Vagina (tissue), 2 donors: ENCODE results near the gene SZT2. TPM values are rescaled to one million over a fixed set of nuclear protein-coding genes. Genes with fewer than 3 reads are reported as not detected.

Experiments
- DNase-seq, 2 donors: peaks; one replicate each; pipeline ENCODE4 v3.0.0-alpha.2; 2017; ENCODE audit errors: extremely low spot score in 2 of 2
- H3K27ac ChIP-seq: fragments of 200-600 bp; sonication (generic); one replicate; pipeline ENCODE4 v1.5.1; 2019
- H3K27me3 ChIP-seq: fragments of 200-600 bp; sonication (generic); one replicate; pipeline ENCODE4 v1.5.1; 2019
- H3K36me3 ChIP-seq, 2 donors: fragments of 200-600 bp; sonication (generic); one replicate each; pipeline ENCODE4 v1.5.1; 2017 to 2019
- H3K4me1 ChIP-seq: fragments of 200-600 bp; sonication (generic); one replicate; pipeline ENCODE4 v1.5.1; 2019
- H3K4me3 ChIP-seq, 2 donors: fragments of 200-600 bp; sonication (generic); 1 replicate in 1 of 2; 2 replicates in 1 of 2; pipeline ENCODE4 v1.5.1; 2016 to 2019
- H3K9me3 ChIP-seq: fragments of 200-600 bp; sonication (generic); one replicate; pipeline ENCODE4 v1.5.1; 2019
- CTCF ChIP-seq, 3 experiments: fragments of 450-650 bp in 2 of 3; fragments of 200-600 bp in 1 of 3; sonication (generic) in 1 of 3; IDR thresholded peaks; one replicate each; pipeline ENCODE4 v1.5.1; 2017 to 2019; ENCODE audit warnings: antibody characterized with exemption in 3 of 3, mild to moderate bottlenecking in 2 of 3, moderate library complexity in 2 of 3
- POLR2A ChIP-seq, 2 donors: fragments of 450-650 bp; IDR thresholded peaks; one replicate each; pipeline ENCODE4 v1.6.1; 2017; ENCODE audit warnings: antibody characterized with exemption in 2 of 2, mild to moderate bottlenecking in 2 of 2, moderate library complexity in 2 of 2
- POLR2AphosphoS5 ChIP-seq, 2 donors: sonication (generic); formaldehyde crosslinking; IDR thresholded peaks; one replicate each; pipeline ENCODE4 v1.9.0; 2017; ENCODE audit warnings: antibody characterized with exemption in 2 of 2, mild to moderate bottlenecking in 2 of 2, low read depth in 1 of 2; ENCODE audit not compliant: insufficient read depth in 1 of 2
- intact Hi-C: fragments of 100-400 bp; cut with DNase I; formaldehyde crosslinking; loops from one replicate; pipeline ENCODE4 v1.15.1; 2023
- total RNA-seq: library from RNA; depleted of rRNA; stranded (reverse); fragments of >200 nt; gene quantifications from one replicate; pipeline ENCODE4 v1.2.3, GENCODE V29; 2016

The SZT2 gene
- total RNA-seq, 1 donor from 2014 or later, result 42.5 TPM

- H3K9me3 ChIP-seq, result no peaks in the 10 kb centered on the region
- TF ChIP-seq CTCF (IDR thresholded peaks at IDR 0.05) (no peak), POLR2AphosphoS5 (IDR thresholded peaks at IDR 0.05; ENCODE audit: insufficient read depth in 1 of 2, low read depth in 1 of 2) (no peak), POLR2A (IDR thresholded peaks at IDR 0.05) (no peak)
- H3K36me3 ChIP-seq, result peaks cover 0 to 8% of the 10 kb centered on the region in 2 donors
- no peaks in the 10 kb centered on the region for H3K4me1 ChIP-seq
- no peak for DNase-seq
- no peak overlapping the region for H3K27ac ChIP-seq
- no peaks in the 10 kb centered on the region for H3K27me3 ChIP-seq
- no peak overlapping the region for H3K4me3 ChIP-seq
- intact Hi-C loops, result no loop called here
These were observed 11.9 kb upstream of the SZT2 start for GRCh38 chr1:43377831-43378230.

GRCh38 chr1:43379476-43379875 lies 10.2 kb upstream of the SZT2 start:
- intact Hi-C loops, result no loop called here
- Histone ChIP-seq H3K27me3 (no peaks in the 10 kb centered on the region), H3K4me3 (no peak overlapping the region), H3K36me3 (peaks cover 0 to 25% of the 10 kb centered on the region in 2 donors), H3K27ac (no peak overlapping the region), H3K9me3 (no peaks in the 10 kb centered on the region), H3K4me1 (no peaks in the 10 kb centered on the region)
- TF ChIP-seq CTCF (IDR thresholded peaks at IDR 0.05) (no peak), POLR2AphosphoS5 (IDR thresholded peaks at IDR 0.05; ENCODE audit: insufficient read depth in 1 of 2, low read depth in 1 of 2) (no peak), POLR2A (IDR thresholded peaks at IDR 0.05) (no peak)
- DNase-seq, result no peak

GRCh38 chr1:43381612-43382011 lies 8.1 kb upstream of the SZT2 start:
- no peak overlapping the region for H3K27ac ChIP-seq
- DNase-seq, result no peak
- intact Hi-C loops, result no loop called here

GRCh38 chr1:43382027-43382779 lies 7.5 kb upstream of the SZT2 start:
- Histone ChIP-seq H3K4me3 (no peak overlapping the region), H3K4me1 (no peaks in the 10 kb centered on the region), H3K9me3 (no peaks in the 10 kb centered on the region), H3K27me3 (no peaks in the 10 kb centered on the region), H3K36me3 (peaks cover 0 to 50% of the 10 kb centered on the region in 2 donors), H3K27ac (no peak overlapping the region)
- TF ChIP-seq CTCF (IDR thresholded peaks at IDR 0.05), result no peak
- no peak for TF ChIP-seq POLR2A (IDR thresholded peaks at IDR 0.05)
- no peak for TF ChIP-seq POLR2AphosphoS5 (IDR thresholded peaks at IDR 0.05; ENCODE audit: insufficient read depth in 1 of 2, low read depth in 1 of 2)
- DNase-seq, result no peak
- intact Hi-C loops, result no loop called here

More at GRCh38 chr1:43381612-43382011, 8.1 kb upstream of the SZT2 start:
- no peak for TF ChIP-seq POLR2AphosphoS5 (IDR thresholded peaks at IDR 0.05; ENCODE audit: insufficient read depth in 1 of 2, low read depth in 1 of 2)
- TF ChIP-seq POLR2A (IDR thresholded peaks at IDR 0.05), result no peak
- TF ChIP-seq CTCF (IDR thresholded peaks at IDR 0.05), result no peak
- Histone ChIP-seq H3K36me3 (peaks cover 0 to 46% of the 10 kb centered on the region in 2 donors), H3K4me1 (no peaks in the 10 kb centered on the region), H3K4me3 (no peak overlapping the region), H3K9me3 (no peaks in the 10 kb centered on the region), H3K27me3 (no peaks in the 10 kb centered on the region)

- intact Hi-C loops, result no loop called here
- Histone ChIP-seq H3K9me3 (no peaks in the 10 kb centered on the region), H3K27ac (no peak overlapping the region), H3K27me3 (no peaks in the 10 kb centered on the region), H3K4me1 (peaks cover 11% of the 10 kb centered on the region), H3K4me3 (no peak overlapping the region), H3K36me3 (peaks cover 0 to 50% of the 10 kb centered on the region in 2 donors)
- DNase-seq, result no peak
- TF ChIP-seq CTCF (IDR thresholded peaks at IDR 0.05), result no peak
- TF ChIP-seq POLR2AphosphoS5 (IDR thresholded peaks at IDR 0.05; ENCODE audit: insufficient read depth in 1 of 2, low read depth in 1 of 2), result no peak
These were observed 6.2 kb upstream of the SZT2 start for GRCh38 chr1:43383449-43383848.
